ENCODE data around the gene CIT.

Gene CIT

GRCh38 chr12:119681728-119682638 lies 195.1 kb downstream of the CIT start:
- DNase-seq (ENCODE audit: low spot score) (no peak), FAIRE-seq (no peak)

DNA sequence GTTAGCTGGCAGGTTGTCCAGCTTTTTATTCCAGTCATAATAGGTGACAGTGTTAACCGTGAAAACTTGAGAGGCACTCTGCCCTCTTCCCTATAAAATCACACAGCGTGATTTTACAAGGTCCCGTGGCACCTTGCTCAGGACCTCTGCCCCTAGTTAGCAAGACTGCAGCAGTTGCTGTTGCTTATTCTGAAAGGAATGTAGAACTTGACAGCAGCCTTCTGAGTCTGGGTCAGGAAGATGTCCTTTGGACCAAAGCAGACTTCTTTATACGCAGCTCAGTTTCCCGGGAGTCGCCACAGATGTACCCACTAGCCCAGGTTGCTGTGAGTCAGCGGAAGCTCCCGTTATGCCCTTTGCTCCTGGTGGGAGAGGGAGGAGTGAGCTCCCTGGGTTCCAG lies 196.0 kb downstream of the CIT start:
- FAIRE-seq: no peak
- no peak for DNase-seq (ENCODE audit: low spot score)

DNA sequence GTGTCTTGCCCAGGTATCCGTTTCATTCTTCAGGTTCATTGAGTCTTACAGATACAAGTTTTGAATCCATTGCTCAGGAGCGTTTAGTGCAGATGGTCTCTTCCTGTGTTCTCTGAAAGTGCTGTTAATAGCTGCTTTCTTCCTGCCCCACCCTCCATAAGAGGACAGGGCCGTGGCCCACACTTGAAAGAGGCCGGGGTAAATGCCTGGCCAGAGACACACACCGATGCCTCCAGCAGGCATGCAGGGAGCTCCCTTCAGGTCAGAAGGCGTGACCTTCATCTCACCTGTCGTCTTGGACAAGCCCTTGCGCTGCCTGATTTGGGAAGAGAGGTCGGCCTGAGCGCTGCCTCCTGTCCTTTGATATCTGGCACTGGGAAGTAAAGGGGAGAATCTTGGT lies 197.6 kb downstream of the CIT start:
- DNase-seq (ENCODE audit: low spot score) (no peak), FAIRE-seq (no peak)

DNA sequence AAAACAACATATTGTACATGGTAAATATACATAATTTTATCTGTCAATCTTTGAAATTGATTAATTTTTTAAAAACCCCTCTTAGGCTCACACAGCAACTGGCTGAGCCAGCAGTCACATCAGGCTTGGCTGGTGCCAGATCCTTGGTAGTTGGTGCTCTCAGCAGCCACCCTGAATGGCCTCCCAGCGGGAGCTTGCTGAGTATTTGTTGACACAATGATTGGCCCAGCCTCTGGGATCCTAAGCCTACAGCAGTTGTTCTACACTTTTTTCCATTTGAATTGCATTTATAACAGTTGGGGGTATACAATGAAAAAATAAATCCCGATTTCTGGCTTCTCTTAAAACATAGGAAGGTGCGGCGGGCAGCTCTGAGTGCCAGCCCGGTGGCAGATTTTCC lies 198.0 kb downstream of the CIT start:
- DNase-seq (ENCODE audit: low spot score) (no peak), FAIRE-seq (no peak)

- DNase-seq (ENCODE audit: low spot score) (no peak), FAIRE-seq (no peak)
Measured at GRCh38 chr12:119678459-119678858, 198.7 kb downstream of the CIT start.

DNA sequence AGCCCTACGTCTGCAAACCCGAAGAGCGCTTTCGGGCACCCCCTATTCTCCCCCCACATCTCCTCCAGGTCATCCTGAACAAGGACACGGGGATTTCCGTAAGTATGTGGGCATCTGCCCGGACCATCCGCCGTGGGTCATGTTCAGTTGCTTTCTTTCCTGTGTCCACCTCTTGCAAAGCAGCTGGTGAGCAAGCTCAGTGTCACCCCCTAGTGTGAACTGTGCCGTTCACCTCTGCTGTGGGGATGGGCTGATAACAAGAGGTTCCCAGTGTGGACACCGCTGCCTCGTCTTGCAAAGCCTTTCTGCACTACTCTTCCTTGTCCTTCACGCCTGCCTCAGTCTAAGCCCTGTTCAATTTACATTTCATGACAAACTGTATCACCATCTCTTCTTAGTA lies 200.5 kb downstream of the CIT start:
- no peak for FAIRE-seq
- DNase-seq (ENCODE audit: low spot score): no peak

- FAIRE-seq (no peak), DNase-seq (ENCODE audit: low spot score) (no peak)
Measured at GRCh38 chr12:119676022-119676421, 201.1 kb downstream of the CIT start.

DNA sequence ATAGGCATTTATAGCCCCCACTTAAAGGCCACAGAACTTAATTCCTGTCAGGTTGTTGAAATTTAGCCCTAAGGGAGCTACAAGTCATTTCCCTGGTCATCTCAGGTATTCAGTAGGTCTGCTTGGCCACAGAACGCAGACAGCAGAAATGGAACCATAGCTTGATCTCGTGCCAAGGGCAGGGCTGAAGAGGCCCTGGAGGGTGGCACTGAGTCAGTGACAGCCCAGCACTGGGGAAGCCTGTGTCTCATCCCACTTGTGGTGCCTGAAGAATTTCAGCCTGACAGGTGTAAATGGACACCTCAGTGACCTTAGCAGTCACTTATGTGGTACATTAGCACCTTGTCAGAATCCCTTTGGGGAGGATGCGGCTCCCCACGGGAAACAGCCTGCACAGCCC lies 202.6 kb downstream of the CIT start:
- no peak for FAIRE-seq
- no peak for DNase-seq (ENCODE audit: low spot score)

DNA sequence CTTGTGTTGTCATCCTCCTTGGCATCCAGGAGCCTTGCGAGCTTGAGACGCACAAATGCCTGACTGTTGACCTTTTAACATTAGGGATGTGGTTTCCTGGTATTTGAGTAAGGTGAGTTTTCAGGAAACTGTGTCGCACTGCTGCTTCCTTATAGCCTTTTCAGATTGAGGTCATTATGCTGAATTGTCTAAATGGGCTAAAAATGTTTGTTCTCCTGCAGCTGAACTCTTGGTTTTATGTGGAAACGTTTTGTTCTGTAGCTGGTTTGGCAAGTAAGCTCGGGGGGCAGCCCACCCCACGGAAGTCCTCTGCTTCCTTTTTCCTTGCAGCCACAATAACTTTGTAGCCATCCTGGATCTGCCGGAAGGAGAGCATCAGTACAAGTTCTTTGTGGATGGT lies 203.5 kb downstream of the CIT start:
- DNase-seq (ENCODE audit: low spot score): no peak
- FAIRE-seq: no peak

DNA sequence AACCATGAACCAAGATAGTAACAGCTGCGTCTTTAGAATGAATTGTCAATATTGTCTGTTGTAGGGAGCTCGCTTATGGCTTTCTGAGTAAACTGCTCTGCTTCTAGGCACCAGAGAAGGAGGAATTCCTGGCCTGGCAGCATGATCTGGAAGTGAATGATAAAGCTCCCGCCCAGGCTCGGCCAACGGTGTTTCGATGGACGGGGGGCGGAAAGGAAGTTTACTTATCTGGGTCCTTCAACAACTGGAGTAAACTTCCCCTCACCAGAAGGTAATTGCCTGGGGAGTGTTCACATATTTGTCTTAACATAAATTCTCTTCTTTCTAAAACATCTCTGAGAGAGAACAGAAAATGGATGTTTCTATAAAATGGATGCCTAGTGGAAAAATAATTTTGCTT lies 204.9 kb downstream of the CIT start:
- no peak for DNase-seq (ENCODE audit: low spot score)
- FAIRE-seq: no peak

DNA sequence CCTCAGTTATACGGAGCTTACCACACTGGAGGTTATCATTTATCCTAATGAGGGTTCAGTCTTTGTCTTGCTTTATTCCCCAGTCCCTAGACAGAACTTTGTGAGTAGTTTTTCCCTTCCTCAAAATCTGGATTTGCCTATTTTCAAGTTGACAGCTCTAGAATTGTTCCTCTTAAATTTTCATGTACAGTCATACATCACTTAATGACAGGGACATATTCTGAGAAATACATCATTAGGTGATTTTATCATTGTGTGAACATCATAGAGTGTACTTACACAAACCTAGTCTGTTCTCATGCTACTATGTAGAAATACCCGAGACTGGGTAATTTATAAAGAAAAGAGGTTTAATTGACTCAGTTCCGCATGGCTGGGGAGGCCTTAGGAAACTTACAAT lies 206.1 kb downstream of the CIT start:
- FAIRE-seq: no peak

DNA sequence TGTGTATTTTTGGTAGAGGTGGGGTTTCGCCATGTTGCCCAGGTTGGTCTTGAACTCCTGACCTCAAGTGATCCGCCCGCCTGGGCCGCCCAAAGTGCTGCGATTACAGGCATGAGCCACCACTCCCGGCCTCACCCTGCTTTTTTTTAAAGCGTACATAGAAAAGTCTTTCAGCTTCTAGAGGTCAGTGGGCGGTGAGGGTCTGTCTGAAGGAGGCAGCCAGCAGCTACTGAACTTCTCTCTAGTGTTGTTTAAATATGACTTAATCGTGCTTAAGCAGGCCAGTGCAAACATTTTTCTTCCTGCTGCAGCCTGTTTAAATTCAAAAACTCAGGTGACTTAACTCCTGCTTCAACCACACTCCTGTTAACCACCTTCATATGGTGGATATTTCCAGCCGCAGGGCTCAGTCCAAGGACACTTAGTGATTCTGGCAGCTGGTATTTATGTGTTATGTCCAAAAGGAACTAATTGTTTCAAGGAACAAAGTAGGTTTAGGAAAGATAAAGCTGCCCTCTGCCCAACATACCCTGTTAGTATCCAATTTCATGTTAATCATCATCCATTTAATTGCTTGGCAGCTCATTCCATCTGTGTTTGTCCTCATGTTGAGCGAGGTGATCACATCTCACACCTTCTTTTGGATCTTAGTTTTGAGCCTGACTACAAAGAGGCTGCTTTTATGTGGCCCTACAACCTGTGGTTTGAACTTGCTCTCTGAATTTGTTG lies 207.2 kb downstream of the CIT start:
- FAIRE-seq: no peak
- no peak for DNase-seq (ENCODE audit: low spot score)

More for the DNA sequence above, 206.1 kb downstream of the CIT start:
- DNase-seq (ENCODE audit: low spot score): no peak

DNA sequence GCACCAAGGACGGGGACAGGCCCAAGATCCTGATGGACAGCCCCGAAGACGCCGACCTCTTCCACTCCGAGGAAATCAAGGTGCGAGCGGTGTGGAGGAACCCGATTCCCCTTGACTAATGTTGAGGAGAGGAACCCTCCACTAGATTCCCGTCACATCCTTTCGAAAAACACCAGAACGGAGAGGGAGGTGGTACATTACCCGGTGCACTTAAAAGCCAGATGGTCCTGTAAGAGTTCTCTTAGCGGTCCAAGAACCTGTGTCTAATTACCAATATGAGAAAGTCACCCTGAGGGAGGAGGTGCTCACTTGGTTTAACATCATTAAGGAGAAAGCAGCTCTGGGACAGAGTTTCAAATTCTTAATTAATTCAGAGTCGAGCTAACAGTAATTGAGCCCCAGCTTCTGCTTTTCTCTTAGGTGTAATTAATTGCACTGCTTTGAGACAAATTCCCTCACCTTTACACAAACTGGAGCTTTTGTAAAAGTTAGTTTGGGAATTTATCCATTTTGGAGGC lies 208.7 kb downstream of the CIT start:
- FAIRE-seq (no peak), DNase-seq (ENCODE audit: low spot score) (no peak)

DNA sequence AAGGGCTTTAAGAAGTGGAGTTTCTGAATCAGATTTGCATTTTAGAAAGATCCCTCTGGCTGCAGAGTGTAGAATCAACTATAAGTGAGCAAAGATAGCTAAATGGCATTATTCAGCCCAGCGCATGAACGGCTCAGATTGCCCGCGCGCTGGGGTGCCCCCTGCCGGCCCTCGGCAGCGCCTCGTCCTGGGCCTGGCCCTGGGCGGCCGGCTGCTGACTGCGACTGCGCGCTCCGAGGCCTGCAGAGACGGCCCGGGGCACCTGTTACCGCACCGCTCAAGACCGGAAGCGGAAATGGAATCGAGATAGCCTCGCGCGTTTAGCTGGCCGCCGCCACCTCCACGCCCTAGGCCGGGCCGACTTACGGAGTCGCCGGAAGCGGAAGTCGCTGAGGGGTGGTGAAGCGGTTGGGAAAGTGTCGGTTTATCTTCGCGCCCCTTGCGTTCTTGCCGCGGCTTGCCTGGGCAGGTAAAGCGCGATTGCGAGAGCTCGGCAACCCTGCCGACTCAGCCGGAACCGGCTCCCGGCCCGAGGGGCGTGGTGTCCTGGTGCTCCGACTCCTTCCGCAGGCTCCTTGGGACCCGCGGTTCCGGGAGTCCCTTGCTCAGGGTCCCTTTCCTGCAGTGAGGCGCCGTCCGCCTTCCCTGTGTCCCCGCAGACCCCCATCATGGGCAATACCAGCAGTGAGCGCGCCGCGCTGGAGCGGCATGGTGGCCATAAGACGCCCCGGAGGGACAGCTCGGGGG lies 209.4 kb downstream of the CIT start, which contains the start of gene PRKAB1:
TSS of gene PRKAB1 (plus strand) at position 557 of the 747 bp plus-strand sequence. CDS start at position 669, 112 bp downstream.
- FAIRE-seq (no peak), DNase-seq (ENCODE audit: low spot score) (peak; percentile 99)

DNA sequence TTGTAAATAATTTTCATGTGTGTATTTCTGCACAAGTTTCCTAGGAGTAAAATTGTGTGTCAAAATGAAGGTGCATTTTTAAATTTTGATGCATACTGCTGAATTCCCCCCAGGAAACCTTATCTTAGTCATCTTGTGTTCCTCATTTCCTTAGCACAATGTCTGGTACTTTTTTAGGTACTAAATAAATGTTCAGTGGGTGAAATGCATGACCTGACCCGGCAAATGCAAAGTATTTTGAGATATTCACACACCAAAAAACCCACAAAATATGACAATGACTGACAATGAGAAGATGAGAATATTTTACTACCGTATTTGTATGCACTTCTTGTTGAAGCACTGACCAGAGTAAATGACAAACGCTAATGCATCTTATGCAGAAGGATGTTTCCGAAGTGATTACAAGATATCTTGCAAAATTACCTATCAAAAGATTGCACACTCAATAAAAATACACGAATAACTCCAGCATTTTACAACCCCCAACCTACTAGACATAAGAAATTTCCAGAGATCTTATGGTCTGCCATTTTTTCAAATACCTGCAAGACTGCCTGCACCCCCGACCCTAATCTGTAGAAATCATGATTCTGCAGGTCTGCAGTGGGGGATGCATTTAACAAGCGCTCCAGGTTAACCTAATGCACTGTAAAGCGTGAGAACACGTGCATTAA lies 210.1 kb downstream of the CIT start:
- DNase-seq (ENCODE audit: low spot score) (no peak), FAIRE-seq (no peak)

DNA sequence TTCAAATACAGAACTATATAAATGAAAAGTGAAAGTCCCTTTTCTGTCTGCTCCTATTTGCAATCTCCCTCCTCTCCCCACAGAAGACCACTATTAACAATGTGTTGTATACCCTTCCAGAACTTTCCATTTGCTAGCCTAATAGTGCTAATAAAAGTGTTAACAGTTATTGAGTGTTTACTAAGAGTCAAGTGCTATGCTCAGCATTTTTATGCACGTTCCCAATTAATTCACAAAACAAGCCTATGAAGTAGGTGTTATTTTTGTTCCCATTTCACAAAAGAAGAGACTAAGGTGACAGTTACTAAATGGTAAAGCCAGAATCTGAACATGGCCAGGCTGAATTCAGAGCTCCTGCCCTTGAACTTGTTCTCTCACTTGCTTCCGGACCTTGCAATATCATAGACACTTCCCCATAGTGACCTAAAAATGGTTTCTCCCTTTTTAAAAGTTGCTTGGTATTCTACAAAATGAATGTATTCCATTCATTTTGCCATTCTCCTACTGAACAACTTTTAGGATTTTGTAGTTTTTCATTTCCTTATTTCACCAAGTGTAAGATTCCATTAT lies 210.8 kb downstream of the CIT start:
- FAIRE-seq: no peak
- no peak for DNase-seq (ENCODE audit: low spot score)

- DNase-seq (ENCODE audit: low spot score) (no peak), FAIRE-seq (no peak)
Measured at GRCh38 chr12:119665164-119665929, 211.8 kb downstream of the CIT start.

GRCh38 chr12:119664642-119665041 lies 212.5 kb downstream of the CIT start:
- DNase-seq (ENCODE audit: low spot score) (no peak), FAIRE-seq (no peak)

GRCh38 chr12:119661882-119662281 lies 215.2 kb downstream of the CIT start:
- FAIRE-seq: no peak
- DNase-seq (ENCODE audit: low spot score): no peak

GRCh38 chr12:119660076-119660475 lies 217.0 kb downstream of the CIT start:
- DNase-seq (ENCODE audit: low spot score) (no peak), FAIRE-seq (no peak)
